Breast epithelium (tissue), 3 donors: ENCODE results near the gene JAG1.

Experiments
- CTCF ChIP-seq, 3 donors: fragments of 450-650 bp; IDR thresholded peaks; one replicate each; pipeline ENCODE4 v1.5.1; 2016 to 2017; ENCODE audit warnings: antibody characterized with exemption in 3 of 3, mild to moderate bottlenecking in 3 of 3, moderate library complexity in 3 of 3
- POLR2A ChIP-seq: fragments of 450-650 bp; IDR thresholded peaks from one replicate; pipeline ENCODE4 v1.6.1; 2016; ENCODE audit warnings: antibody characterized with exemption, mild to moderate bottlenecking, moderate library complexity
- POLR2AphosphoS5 ChIP-seq, 3 donors: sonication (generic); formaldehyde crosslinking; IDR thresholded peaks; one replicate each; pipeline ENCODE4 v1.6.1; 2017; ENCODE audit warnings: antibody characterized with exemption in 3 of 3

GRCh38 chr20:10699941-10700340 is 26.1 kb upstream of the JAG1 start:
- TF ChIP-seq CTCF (IDR thresholded peaks at IDR 0.05) (no peak), POLR2A (no peak), POLR2AphosphoS5 (IDR thresholded peaks at IDR 0.05) (no peak)
